ENCODE measurements around the gene BAIAP2L1.

- TF ChIP-seq CTCF (IDR thresholded peaks at IDR 0.05) (no peak), POLR2AphosphoS5 (IDR thresholded peaks at IDR 0.05; ENCODE audit: low read depth, low read length) (no peak), REST (IDR thresholded peaks at IDR 0.05; ENCODE audit: insufficient read depth in 1 of 2, low read depth in 2 of 2, low read length in 1 of 2) (no peak)
These were observed 42.2 kb downstream of the BAIAP2L1 start for GRCh38 chr7:98358706-98359105.

Measured in Panc1 (cell line).